G401 (cell line): ENCODE results near the gene CNTNAP5. TPM values are rescaled to one million over a fixed set of nuclear protein-coding genes. Genes with fewer than 3 reads are reported as not detected.

ENCODE experiments used
- DNase-seq: peaks from one replicate; pipeline ENCODE4 v3.0.0-alpha.2; 2015; ENCODE audit warnings: low spot score
- in situ Hi-C: cut with HindIII; loops from 2 replicates; pipeline ENCODE4 v1.10.0; 2016; ENCODE audit warnings: low sequenced_read_pairs, mixed read lengths
- total RNA-seq: library from RNA; depleted of rRNA; stranded (reverse); fragments of >200 nt; shearing (Covaris generic); gene quantifications from 2 replicates; pipeline ENCODE4 v1.2.3, GENCODE V29; 2014; rRNA removed

The CNTNAP5 gene
- not detected in 2 replicates for total RNA-seq

DNA sequence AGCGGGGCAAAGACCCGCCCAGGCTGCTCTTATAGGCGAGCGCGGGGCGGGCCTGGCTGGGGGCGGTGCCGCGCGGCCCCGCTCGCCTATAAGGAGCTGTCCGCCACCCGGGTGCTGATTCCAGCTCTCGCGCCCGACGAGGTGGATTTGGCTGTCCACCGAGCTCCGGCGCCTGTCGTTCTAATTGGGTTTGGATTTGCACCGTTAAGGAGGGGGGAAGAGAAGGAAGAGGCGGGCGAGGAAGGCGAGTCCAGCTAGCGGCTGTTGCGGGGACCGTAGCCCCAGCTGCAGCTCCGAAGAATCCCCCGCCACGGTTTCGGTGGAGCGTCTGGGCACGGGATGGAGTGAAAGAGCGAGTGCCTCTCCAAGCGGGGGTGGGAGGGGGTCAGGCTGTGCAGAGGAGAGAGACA lies at the start of gene CNTNAP5:
TSS of gene CNTNAP5 (plus strand) at position 117 of the 410 bp plus-strand sequence. CDS start 364 bp downstream, outside the sequence.
- peak; percentile 18 for DNase-seq
- in situ Hi-C loops, result no loop called here

DNA sequence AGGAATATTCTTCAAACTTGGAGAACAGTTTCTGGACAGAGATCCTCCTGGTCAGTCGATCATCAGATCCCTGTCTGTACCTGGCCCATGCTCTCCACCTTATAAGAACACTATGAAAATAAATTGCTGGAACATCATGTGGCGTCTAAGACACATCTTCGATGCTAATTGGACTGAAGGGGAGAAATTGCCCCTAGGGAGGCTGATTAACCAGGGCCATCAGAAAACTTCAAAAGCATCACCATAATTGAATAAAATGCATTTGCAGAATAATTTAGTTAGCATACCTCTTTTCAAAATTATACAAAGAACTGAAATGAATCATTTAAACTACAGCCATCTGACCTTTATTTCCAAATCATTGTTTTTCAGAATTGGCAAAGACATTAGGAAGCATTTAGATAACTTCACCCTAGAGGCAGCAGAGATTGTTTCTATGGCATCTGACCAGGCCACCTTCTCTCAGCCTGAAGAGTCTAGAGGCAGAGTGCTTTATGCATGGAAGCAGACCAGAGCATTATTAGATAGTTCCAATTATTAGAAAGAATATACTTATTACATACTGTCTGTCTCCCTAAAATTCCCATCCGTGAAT lies 48.9 kb upstream of the CNTNAP5 start:
- no peak for DNase-seq
- in situ Hi-C loops, result no loop called here

DNA sequence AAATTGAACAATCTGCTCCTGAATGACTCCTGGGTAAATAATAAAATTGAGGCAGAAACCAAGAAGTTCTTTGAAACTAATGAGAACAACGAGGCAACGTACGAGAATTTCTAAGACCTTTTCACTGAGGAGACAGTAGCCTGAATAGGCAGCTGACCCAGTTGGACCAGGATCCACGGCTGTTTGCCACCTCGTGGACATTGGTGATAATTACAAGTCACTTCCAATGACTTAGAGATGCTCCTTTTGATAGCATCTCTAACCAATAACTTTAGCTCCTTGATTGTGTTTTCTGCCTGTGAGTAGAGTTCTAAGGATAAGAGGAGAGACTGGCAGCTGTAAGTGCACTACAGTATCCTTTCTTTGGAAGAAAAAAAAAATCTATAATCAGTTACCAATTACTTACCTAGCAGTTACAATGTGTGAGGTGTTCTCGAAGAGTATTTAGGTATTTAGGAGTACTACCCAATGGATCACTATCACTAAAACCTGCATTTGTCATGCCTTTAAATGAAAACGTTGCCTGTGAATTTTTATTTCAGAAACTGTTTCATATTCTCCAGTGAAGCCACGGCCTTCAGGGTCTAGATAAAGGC lies 31.3 kb upstream of the CNTNAP5 start:
- DNase-seq, result peak; percentile 20
- in situ Hi-C loops, result no loop called here

DNA sequence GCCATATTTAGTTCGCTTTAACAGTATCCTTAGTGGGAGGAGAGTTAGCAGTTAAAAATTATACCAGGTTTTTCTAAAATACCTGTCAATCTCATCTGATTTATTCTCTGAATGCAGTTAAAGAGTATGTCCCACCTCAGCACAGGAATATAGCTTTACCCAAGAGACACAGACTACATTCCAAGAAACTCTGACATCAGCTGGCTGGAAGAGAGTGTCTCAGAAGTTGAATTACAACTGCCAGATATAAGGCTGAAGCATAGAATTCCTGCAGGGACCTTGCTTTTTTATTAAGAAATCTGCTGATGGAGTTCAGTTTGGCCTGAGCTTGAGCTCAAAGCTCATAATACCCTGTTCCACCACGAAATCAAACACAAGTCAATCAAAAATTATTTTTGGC lies 25.4 kb upstream of the CNTNAP5 start:
- in situ Hi-C loops, result no loop called here
- DNase-seq, result no peak

DNA sequence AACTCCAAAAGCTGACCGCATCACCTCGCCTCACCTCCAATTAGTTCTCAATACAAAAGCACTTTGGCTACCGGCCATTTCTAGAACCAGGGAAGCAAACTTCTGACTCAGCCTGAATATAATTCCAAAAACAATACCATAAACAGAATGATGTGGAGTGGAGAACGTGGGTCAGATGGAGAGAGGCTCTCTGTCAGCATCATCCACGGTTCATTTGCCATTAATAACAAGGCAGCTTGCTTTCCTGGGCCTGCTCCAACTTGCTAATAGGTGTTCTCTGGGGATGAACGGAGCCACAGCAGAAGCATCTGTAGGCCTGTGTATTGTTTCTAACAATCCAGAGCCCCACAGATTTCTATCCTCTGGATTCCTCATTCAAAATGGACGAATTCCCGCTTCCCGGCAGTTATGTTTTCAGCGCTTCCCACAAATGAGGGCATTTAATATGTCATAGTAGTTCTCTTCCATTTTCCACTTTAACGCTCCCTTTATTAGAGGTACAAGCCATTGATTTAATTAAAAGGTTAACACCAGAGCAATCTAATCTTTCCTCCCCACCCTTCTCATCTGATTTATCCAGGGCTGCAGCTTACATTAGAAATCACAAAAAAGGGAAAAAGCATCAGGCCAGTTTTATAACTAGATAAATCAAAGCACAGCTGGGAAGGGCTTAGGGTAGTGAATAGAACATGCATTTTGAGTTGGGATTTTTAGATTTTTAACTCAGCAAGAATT lies 23.2 kb upstream of the CNTNAP5 start:
- in situ Hi-C loops, result no loop called here
- DNase-seq, result no peak

DNA sequence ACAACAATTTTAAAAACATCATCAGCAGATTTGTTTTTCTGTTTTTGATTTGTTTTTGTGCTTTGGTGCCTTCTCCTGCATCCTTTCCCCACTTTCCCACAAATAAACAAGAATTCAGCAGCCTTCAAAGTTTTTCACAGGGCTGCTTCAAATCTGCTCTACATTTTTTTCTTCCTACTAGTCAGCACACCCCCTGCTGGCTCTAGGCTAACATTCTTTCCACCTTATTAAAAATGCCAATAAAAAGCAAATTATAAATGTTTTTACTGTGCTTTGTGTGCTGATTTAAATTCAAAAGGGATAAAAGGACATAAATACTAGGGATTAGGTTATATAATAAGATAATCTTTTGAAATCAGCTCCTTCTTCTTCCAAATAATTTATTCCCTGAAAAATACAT lies 6.2 kb upstream of the CNTNAP5 start:
- no peak for DNase-seq
- in situ Hi-C loops, result no loop called here

DNA sequence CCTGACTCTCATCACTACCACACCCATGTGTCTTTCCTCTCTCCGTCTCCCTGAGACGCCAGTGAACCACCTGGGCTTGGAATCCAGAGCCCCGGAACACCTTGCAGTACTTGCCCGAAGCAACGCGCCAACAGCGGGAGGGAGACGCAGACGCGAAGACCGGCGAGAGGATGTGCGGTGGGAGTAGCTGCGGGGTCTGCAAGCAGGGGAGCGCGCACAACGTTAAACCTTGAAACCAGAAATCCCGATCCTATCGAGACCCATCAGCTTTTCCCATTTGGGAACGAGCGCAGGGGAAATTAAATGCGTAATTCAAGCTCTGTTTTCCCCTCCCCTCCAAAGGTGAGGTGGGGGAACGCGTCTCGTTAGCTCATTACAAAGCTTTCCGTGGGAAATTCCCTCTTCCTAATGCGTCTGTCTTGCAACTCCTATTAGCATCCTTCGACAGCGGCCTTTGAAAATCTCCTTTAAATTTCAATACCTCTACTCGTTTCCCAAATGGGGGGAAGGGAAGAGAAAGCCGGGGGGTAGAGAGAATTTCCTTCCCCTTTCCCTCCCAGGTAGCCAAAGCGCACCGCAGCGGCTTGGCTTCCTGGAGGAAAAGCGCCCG lies 421 bp upstream of the CNTNAP5 start:
- in situ Hi-C loops, result no loop called here
- DNase-seq, result no peak

DNA sequence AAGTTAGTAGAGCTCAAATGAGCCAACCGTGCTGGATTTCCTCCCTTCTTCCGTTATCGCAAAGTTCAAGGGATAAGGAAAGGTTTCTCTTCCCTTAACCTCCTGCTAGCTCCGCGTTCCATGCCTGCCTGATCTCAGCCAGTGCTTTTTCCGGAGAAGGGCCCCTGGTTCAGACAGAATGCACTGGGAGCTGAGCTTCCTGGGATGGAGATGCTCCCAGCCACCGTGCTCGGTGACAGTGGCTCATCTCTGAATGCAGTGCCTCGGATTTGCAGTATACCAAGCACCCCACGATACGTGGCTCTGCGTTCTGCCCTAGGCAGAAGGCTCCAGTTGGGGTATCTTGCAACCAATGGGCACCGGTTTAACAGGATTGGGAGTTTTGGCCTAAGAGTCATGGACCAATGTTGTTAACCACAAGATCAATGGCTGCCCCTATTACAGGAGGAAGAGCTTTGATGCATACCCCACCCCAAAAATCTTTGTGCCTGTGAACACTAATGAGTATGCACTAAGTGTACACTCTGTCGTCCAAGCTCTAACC lies 876 bp downstream of the CNTNAP5 start:
- in situ Hi-C loops, result no loop called here
- DNase-seq, result no peak

DNA sequence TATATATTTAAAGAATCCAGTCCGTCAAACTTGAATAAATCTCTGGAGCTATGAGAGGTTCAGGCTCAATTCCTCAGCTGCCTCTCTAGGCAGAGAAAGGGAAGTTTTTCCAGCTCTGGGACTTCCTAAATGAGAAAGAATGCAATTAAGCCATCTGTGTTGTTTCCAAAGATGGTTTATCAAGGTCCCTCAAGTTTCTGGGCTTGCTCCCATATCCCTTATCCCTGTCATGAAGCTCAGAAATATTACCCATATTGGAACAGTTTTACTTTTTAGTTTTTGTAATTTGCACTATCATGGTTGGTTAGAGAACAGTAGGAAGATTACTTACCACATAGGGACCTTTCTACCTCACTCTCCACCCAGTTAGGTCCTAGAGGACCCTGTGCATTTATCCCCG lies 1.4 kb downstream of the CNTNAP5 start:
- in situ Hi-C loops, result no loop called here
- DNase-seq, result no peak

DNA sequence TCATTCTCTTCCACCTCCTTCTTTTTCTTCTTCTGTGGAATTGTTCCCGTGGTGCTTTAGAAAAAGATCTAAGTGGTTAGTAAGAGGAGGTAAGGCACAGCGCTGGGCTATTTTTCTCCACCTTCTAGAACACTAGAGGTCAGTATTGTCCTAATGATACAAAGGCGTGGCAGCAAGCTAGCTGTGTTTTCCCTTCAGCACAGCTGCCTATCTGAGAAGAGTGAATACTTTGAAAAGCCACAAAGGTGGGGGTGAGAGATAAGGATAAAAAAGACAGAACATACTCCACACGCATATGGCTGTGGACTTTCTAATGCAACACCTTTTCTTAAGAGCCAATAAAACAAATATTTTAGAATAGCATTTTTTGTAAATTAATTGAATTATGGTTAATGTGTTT lies 2.1 kb downstream of the CNTNAP5 start:
- DNase-seq, result peak; percentile 52
- in situ Hi-C loops, result no loop called here

DNA sequence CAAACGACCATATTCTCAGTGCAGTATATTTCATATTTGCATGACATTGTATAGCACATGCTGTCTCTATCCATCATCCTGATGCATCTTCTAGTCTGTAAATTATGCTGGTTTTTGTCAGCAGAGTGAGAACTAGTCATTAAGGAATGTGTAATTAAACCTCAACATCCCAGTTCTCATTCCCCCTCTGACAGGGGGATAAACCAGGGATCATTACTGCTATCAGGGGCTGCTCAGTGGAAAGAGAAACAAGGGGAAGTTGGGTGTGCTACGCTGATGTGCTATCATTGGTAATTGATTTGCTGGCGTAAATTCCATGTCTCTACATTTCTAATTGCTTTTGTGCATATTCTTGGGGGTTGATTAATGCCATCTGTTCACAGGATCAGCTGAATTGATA lies 7.7 kb downstream of the CNTNAP5 start:
- DNase-seq, result no peak

DNA sequence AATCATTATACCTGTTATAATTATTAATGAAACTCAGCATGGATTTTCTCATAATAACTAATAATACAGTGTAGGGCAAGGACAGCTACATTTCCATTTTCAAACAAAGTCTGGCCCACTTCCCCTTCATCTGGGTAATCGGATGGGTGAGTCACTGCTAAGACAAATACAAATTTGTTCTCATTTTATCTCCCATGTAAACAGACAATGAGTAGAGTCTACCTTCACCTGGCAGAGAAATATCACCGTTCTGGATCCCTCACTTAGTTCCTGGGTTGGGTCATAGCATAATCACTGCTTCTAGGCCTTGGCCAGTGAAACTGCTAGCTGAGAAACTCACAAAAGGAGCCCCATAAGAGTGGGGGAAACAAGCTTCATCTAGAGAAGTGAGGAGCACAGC lies 9.2 kb downstream of the CNTNAP5 start:
- DNase-seq, result no peak
- in situ Hi-C loops, result no loop called here

More for the DNA sequence above, 7.7 kb downstream of the CNTNAP5 start:
- in situ Hi-C loops, result no loop called here

DNA sequence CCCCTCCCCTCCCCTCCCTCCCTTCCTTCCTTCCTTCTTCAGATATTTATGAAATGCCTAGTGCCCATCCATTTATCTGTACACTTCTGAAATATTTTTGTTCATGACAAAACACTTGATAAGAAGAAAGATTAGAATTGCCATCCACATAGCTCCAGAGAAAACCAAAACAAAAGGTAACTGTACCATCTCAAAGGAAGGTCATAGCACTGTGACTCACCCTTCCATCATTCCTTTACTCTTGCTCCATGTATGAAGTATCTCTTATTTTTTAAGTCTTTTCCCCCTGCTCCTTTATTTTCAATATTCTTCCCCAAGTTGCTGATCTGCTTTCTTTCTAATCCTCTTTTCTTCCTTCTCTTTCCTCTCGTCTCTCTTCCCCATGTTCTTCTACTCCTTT lies 9.9 kb downstream of the CNTNAP5 start:
- in situ Hi-C loops, result no loop called here
- DNase-seq, result no peak

DNA sequence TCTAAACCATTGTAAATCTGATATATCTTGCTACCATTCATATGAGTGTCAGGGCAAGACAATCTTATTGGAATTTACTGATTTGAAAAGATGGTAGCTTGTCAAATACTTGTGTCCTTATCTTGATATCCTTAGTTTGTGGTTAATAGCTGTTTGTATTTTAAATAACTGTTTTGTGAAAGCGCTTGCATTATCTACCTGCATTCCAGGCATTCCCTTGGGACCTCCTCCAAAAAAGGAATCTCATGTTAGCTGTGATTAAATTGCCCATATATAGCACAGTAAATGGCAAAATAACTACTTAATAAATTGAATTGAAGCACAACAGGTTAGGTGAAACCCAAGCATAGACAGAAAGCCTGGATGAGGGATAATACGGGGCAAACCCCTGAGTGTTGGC lies 13.9 kb downstream of the CNTNAP5 start:
- DNase-seq, result no peak

DNA sequence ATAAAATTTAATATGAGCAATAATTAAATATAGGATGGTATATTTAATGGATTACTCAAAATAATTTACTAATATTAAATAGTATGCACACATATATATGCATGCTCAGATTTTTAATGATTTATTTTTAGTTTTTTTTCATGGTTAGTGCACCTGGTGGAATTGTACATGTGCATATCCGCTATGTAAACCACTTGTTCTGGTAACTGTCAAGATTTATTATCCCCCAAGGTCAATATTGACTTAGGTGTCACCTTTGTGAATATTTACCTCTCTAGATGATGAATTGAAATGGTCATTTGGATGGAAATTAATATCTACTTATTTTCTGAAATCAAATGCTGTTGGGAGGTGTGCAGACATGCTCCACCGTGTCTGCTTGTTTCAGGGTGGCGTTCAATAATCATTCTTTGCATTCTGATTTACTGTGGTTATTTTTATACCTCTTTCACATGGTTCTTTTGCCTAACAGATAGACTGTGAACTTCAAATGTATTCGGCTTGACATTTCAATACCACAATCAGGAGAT lies 14.7 kb downstream of the CNTNAP5 start:
- in situ Hi-C loops, result no loop called here

More for the DNA sequence above, 13.9 kb downstream of the CNTNAP5 start:
- in situ Hi-C loops, result no loop called here

DNA sequence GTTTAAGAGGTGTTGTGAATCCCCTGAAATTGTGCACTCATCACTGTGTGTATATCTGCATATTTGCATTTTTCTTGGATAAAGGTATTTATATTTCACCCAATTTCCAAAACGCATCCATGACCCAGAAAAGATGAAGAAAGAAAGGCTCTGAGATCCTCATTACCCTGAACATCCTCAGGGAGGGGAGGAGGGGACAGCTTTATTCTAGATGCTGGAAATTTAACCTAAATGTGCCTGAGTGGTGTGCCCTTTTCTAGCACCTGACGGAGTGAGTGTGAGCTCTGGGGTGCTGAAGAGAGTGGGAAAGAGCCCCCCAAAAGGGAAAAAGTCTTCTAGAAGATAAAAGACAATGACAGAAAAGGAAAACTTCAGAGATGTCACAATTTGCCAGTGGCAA lies 20.8 kb downstream of the CNTNAP5 start:
- in situ Hi-C loops, result no loop called here
- no peak for DNase-seq

More for the DNA sequence above, 14.7 kb downstream of the CNTNAP5 start:
- DNase-seq, result no peak

DNA sequence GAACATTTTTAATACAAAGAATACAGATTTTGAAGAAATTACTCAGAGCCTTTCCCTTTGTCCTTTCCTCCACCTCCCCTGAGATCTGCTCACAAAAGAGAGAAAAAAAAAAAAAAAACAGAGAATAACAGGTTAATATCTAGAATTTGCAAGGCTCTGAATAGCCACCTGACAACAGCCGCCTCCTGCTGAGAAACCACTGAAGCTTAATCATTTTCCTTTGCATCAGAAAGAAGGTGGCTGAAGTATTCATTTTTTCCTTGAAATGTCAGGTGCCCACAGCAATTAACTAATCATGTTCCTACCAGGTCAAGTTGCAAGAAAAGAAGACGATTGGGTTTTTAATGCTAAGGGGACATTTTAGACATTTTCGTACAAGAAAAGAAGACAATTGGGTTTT lies 21.2 kb downstream of the CNTNAP5 start:
- no peak for DNase-seq
- in situ Hi-C loops, result no loop called here

DNA sequence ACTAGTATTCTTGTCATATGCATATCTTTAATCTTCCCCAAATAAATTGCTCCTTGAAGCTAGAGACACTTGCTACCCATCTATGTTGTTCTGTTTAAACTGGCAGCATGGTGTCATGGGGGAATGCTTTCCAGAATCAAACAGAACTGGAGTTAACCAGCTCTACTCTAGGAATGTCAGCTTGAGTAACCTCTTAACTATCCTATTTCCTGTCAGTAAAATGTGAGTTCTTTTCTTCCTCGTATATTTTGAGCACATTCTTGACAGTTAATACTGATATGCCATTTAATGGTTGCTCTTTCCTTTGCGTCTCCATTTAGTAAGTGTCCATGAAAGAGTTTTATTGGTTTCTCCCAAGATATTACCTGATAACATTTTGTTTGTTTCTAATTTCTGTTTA lies 23.0 kb downstream of the CNTNAP5 start:
- DNase-seq, result no peak
- in situ Hi-C loops, result no loop called here

DNA sequence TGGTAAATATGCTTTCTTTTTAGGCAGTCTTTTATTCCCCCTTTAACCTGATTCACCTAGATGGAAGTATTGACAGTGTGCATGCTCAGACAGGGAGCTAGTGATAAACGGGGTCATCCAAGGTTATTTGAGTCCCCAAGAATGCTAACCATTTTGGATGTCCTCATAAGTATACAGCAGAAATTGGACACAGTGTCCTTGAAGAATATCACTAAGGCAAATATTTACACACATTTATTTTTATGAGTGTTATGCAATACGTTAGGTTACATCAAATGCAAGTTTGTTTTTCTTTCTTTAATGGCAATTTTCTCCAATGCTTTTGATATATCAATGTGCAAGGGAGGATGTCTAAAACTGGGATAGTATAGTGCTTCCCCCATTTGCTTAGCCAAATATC lies 23.6 kb downstream of the CNTNAP5 start:
- in situ Hi-C loops, result no loop called here
- DNase-seq, result no peak

DNA sequence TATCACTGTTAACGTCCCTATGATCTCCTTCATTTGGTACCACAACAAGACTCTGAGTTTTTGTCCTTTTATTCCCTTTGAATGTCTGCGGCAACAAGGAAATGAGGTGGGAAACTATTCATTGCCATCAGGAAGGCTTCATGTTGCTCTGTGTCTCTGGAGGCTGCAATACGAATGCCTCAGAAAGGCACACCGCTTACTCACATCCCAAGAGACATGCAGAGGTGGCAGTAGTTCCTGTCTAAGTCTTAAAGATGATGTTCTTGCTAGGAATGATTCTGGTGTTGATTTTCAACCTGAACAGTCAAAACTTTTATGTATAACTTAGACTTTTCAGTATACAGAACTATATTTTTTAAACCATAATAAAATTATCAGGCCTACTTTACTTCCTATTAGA lies 24.0 kb downstream of the CNTNAP5 start:
- in situ Hi-C loops, result no loop called here

More for the DNA sequence above, 24.0 kb downstream of the CNTNAP5 start:
- no peak for DNase-seq
